Naive thymus-derived CD4-positive, alpha-beta T cell (primary cell): ENCODE data around the gene INPP5E. TPM values are rescaled to one million over a fixed set of nuclear protein-coding genes. Genes with fewer than 3 reads are reported as not detected.

ENCODE experiments used
- ATAC-seq: fragments of 150-1000 bp; cut with Tn5 transposase; 2 replicates; pipeline ENCODE4 v1.10.0; 2021; ENCODE audit warnings: mild to moderate bottlenecking, moderate library complexity
- CTCF ChIA-PET: fragments of 350-600 bp; sonication (Branson Sonifier 250); formaldehyde crosslinking; loops from one replicate; lab custom pipeline; 2021; ENCODE audit warnings: antibody characterized with exemption; lab: Charles Lee
- POLR2A ChIA-PET: fragments of 350-600 bp; sonication (Branson Sonifier 250); formaldehyde crosslinking; loops from one replicate; lab custom pipeline; 2021; ENCODE audit warnings: antibody characterized with exemption, inconsistent platforms; lab: Charles Lee
- DNase-seq, 9 donors: peaks; one replicate each; pipeline versions ENCODE4 v3.0.0 to v3.0.0-alpha.2; 2020 to 2022; ENCODE audit warnings: mixed read lengths in 1 of 9
- H3K27ac ChIP-seq: one replicate; pipeline ENCODE4 v1.7.0; 2013; ENCODE audit warnings: mild to moderate bottlenecking, low read depth, low read length, moderate library complexity
- H3K27me3 ChIP-seq, 2 donors: one replicate each; pipeline ENCODE4 v1.7.0; 2013; ENCODE audit warnings: low read length in 2 of 2, mild to moderate bottlenecking in 2 of 2, moderate library complexity in 2 of 2; ENCODE audit not compliant: control insufficient read depth in 2 of 2, insufficient read depth in 2 of 2
- H3K36me3 ChIP-seq, 3 experiments: 1 replicate in 2 of 3; 2 replicates in 1 of 3; pipeline ENCODE4 v1.7.0; 2013; ENCODE audit warnings: low read length in 3 of 3, mild to moderate bottlenecking in 3 of 3, moderate library complexity in 1 of 3; ENCODE audit not compliant: insufficient read depth in 3 of 3, control insufficient read depth in 2 of 3
- H3K4me1 ChIP-seq, 2 donors: one replicate each; pipeline ENCODE4 v1.7.0; 2013; ENCODE audit warnings: low read length in 2 of 2, mild to moderate bottlenecking in 2 of 2, moderate library complexity in 1 of 2; ENCODE audit not compliant: control insufficient read depth in 2 of 2, insufficient read depth in 2 of 2
- H3K4me3 ChIP-seq: 2 replicates; pipeline ENCODE4 v1.7.0; 2013; ENCODE audit warnings: mild to moderate bottlenecking, low read length
- H3K9me3 ChIP-seq, 3 experiments: 1 replicate in 2 of 3; 2 replicates in 1 of 3; pipeline ENCODE4 v1.7.0; 2013; ENCODE audit warnings: low read length in 3 of 3; ENCODE audit not compliant: control insufficient read depth in 2 of 3
- H3K27ac Mint-ChIP-seq, 9 donors: one replicate each; pipeline ENCODE4 v1.8.0; 2020 to 2022; ENCODE audit warnings: mixed read lengths in 9 of 9, mild to moderate bottlenecking in 8 of 9, moderate library complexity in 5 of 9, inconsistent platforms in 2 of 9
- H3K27me3 Mint-ChIP-seq, 5 donors: one replicate each; pipeline ENCODE4 v1.8.0; 2021 to 2022; ENCODE audit warnings: mixed read lengths in 5 of 5, mild to moderate bottlenecking in 1 of 5
- H3K36me3 Mint-ChIP-seq, 5 donors: one replicate each; pipeline ENCODE4 v1.8.0; 2020 to 2022; ENCODE audit warnings: mixed read lengths in 5 of 5, mild to moderate bottlenecking in 3 of 5, inconsistent platforms in 1 of 5
- H3K4me1 Mint-ChIP-seq, 7 donors: one replicate each; pipeline ENCODE4 v1.8.0; 2020 to 2022; ENCODE audit warnings: mixed read lengths in 7 of 7, mild to moderate bottlenecking in 3 of 7, inconsistent platforms in 1 of 7
- H3K4me3 Mint-ChIP-seq, 10 donors: one replicate each; pipeline ENCODE4 v1.8.0; 2020 to 2022; ENCODE audit warnings: mild to moderate bottlenecking in 10 of 10, mixed read lengths in 10 of 10, moderate library complexity in 6 of 10, inconsistent platforms in 2 of 10
- H3K9me3 Mint-ChIP-seq, 11 donors: one replicate each; pipeline ENCODE4 v1.8.0; 2020 to 2022; ENCODE audit warnings: mixed read lengths in 11 of 11, mild to moderate bottlenecking in 4 of 11, inconsistent platforms in 1 of 11, moderate library complexity in 1 of 11
- intact Hi-C, 2 donors: fragments of 100-400 bp; cut with micrococcal nuclease; formaldehyde crosslinking; loops; one replicate each; pipeline ENCODE4 v1.15.1; 2023
- polyA plus RNA-seq, 2 donors: library from polyadenylated mRNA; unstranded; fragments of 300-500 nt; fragmentation: Illumina TruSeq; gene quantifications; one replicate each; pipeline ENCODE4 v1.2.3, GENCODE V29; 2021
- total RNA-seq, 6 experiments: library from RNA in 5 of 6; stranded (reverse) in 5 of 6; gene quantifications; 1 replicate in 5 of 6; 2 replicates in 1 of 6; pipeline ENCODE4 v1.2.3 and lab custom pipeline; 2021 to 2026

Gene INPP5E
- total and polyA plus RNA-seq, 7 experiments from 2014 or later: 2.3 to 23.8 (median 17.9) TPM

DNA sequence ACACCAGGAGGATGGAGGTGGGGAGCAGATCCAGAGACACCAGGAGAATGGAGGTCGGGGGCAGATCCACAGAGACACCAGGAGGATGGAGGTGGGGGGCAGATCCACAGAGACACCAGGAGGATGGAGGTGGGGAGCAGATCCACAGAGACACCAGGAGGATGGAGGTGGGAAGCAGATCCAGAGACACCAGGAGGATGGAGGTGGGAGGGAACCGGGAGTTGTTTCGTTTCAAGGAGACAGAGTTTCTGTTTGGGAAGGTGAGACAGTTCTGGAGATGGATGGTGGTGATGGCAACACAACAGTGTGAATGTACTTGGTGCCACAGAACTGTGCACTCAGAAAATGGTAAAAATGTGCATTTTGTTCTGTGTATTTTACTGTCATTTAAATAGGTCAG lies 9.0 kb upstream of the INPP5E start:
- Histone ChIP-seq H3K36me3 (peaks cover 6 to 86% (median 32%) of the 10 kb centered on the region in 3 experiments), H3K4me1 (no peaks in the 10 kb centered on the region), H3K9me3 (no peaks in the 10 kb centered on the region), H3K27ac (no peak overlapping the region), H3K27me3 (no peaks in the 10 kb centered on the region), H3K4me3 (no peak overlapping the region)
- ChIA-PET CTCF (no interaction called here), POLR2A (no interaction called here)
- peaks cover 0 to 4% (median 1%) of the 10 kb centered on the region in 7 donors for H3K4me1 Mint-ChIP-seq
- intact Hi-C loops: no loop called here
- H3K27ac Mint-ChIP-seq: no peak overlapping the region
- ATAC-seq: no peak
- H3K4me3 Mint-ChIP-seq: no peak overlapping the region
- H3K9me3 Mint-ChIP-seq: peaks cover 0 to 3% (median 0%) of the 10 kb centered on the region in 11 donors
- no peaks in the 10 kb centered on the region for H3K27me3 Mint-ChIP-seq
- H3K36me3 Mint-ChIP-seq: peaks cover 12 to 66% (median 20%) of the 10 kb centered on the region in 5 donors
- no peak for DNase-seq

DNA sequence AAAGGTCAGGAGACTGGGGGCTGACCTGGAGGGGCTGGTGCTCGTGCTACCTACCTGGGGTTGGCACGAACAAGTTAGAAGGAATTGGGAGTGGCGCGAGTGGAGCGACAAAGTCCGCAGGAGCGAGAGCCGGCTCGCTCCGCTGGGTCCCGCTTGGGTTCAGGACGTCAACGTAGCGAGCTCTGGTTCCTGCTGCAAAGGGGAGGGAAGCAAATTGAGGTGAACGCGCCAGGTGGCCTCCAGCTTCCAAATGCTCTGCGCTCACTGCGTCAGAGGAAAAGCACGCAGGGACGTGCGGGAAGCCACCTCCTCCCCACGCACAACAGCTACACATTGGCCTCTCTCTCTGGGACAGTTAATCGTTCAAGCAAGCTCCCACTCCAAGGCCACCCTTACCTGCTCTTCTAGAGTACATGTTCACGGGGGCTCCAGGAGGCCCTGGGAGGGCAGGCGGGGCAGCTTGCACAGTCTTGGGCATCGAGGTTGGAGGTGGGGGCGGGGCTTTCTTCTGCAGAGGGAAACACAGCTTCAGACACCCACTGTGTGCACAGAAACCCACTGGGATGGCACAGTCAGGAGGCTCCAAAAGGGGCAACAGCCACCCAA lies 7.6 kb upstream of the INPP5E start:
- DNase-seq (no peak), ATAC-seq (no peak)
- CTCF ChIA-PET: no interaction called here
- no peaks in the 10 kb centered on the region for H3K27me3 ChIP-seq
- H3K4me1 ChIP-seq: no peaks in the 10 kb centered on the region
- no peaks in the 10 kb centered on the region for H3K9me3 ChIP-seq
- peaks cover 0 to 3% (median 0%) of the 10 kb centered on the region in 11 donors for H3K9me3 Mint-ChIP-seq
- no peak overlapping the region for H3K4me3 ChIP-seq
- peaks cover 0 to 4% (median 0%) of the 10 kb centered on the region in 7 donors for H3K4me1 Mint-ChIP-seq
- peaks cover 6 to 92% (median 28%) of the 10 kb centered on the region in 3 experiments for H3K36me3 ChIP-seq
- intact Hi-C loops: no loop called here
- no peak overlapping the region for H3K27ac ChIP-seq
- H3K27me3 Mint-ChIP-seq: no peaks in the 10 kb centered on the region
- no peak overlapping the region for H3K27ac Mint-ChIP-seq
- POLR2A ChIA-PET: no interaction called here
- H3K36me3 Mint-ChIP-seq: peaks cover 7 to 65% (median 17%) of the 10 kb centered on the region in 5 donors
- H3K4me3 Mint-ChIP-seq: no peak overlapping the region

DNA sequence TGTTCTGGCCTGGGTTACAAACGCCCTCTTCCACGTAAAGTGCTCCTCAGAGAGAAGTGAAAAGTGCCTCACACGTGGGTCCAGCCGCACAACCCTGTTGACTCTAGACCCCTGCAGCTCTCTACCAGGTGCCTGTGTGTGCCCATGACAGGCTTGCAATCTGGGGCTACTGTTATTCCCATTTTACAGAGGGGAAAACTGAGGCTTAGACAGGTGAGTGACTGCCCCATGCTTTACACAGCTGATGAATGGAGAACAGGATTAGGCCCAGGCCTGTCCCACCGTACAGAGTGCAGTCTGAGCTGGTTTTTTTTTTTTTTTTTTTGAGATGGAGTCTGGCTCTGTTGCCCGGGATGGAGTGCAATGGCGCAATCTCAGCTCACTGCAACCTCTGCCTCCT lies 6.2 kb upstream of the INPP5E start:
- intact Hi-C loops: no loop called here
- POLR2A ChIA-PET: interaction anchor here (0.7 kb wide), 1 partner anchor 10 kb away, joined by 3 read pairs; no protein-coding TSS in a partner anchor
- no peaks in the 10 kb centered on the region for H3K4me1 ChIP-seq
- Mint-ChIP-seq H3K27me3 (no peaks in the 10 kb centered on the region), H3K9me3 (peaks cover 0 to 1% (median 0%) of the 10 kb centered on the region in 11 donors), H3K27ac (no peak overlapping the region), H3K4me1 (peaks cover 0 to 4% (median 0%) of the 10 kb centered on the region in 7 donors), H3K36me3 (peaks cover 7 to 58% (median 17%) of the 10 kb centered on the region in 5 donors), H3K4me3 (no peak overlapping the region)
- ATAC-seq (no peak), DNase-seq (no peak)
- peaks cover 6 to 95% (median 24%) of the 10 kb centered on the region in 3 experiments for H3K36me3 ChIP-seq
- H3K4me3 ChIP-seq: no peak overlapping the region
- CTCF ChIA-PET: interaction anchor here (0.6 to 0.9 kb wide), 2 partner anchors 19 to 312 kb away, joined by 3 to 4 read pairs; partner anchors contain the start of gene LCN8
- no peak overlapping the region for H3K27ac ChIP-seq
- no peaks in the 10 kb centered on the region for H3K27me3 ChIP-seq
- no peaks in the 10 kb centered on the region for H3K9me3 ChIP-seq

DNA sequence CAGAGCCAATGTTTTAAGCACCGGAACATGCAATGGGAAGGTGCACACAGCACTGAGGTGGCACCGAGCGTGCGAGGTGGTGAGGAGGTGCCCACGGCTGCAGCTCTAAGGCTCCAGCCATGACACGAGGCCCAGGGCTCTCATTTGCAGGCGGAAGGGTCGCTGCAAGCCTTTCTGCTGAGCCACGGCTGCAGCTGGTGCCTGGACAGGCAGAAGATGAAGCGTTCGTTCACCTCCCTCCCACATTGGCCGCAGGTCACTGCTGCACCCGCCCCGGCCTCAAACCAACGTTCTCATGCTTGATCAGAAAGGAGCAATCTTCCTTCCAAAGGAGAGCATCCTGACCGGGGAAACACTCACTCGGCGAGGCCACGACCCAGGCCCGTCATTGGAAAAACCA lies 4.5 kb upstream of the INPP5E start:
- Histone ChIP-seq H3K27ac (no peak overlapping the region), H3K4me3 (no peak overlapping the region), H3K4me1 (peaks cover 5 to 6% of the 10 kb centered on the region in 2 donors), H3K27me3 (no peaks in the 10 kb centered on the region), H3K36me3 (peaks cover 6 to 82% (median 17%) of the 10 kb centered on the region in 3 experiments), H3K9me3 (no peaks in the 10 kb centered on the region)
- DNase-seq (no peak), ATAC-seq (no peak)
- Mint-ChIP-seq H3K27me3 (no peaks in the 10 kb centered on the region), H3K4me1 (peaks cover 0 to 4% (median 0%) of the 10 kb centered on the region in 7 donors), H3K9me3 (peaks cover 0 to 1% (median 0%) of the 10 kb centered on the region in 11 donors), H3K4me3 (no peak overlapping the region), H3K36me3 (peaks cover 7 to 48% (median 16%) of the 10 kb centered on the region in 5 donors), H3K27ac (no peak overlapping the region)
- POLR2A ChIA-PET: no interaction called here
- intact Hi-C loops: no loop called here
- CTCF ChIA-PET: no interaction called here

DNA sequence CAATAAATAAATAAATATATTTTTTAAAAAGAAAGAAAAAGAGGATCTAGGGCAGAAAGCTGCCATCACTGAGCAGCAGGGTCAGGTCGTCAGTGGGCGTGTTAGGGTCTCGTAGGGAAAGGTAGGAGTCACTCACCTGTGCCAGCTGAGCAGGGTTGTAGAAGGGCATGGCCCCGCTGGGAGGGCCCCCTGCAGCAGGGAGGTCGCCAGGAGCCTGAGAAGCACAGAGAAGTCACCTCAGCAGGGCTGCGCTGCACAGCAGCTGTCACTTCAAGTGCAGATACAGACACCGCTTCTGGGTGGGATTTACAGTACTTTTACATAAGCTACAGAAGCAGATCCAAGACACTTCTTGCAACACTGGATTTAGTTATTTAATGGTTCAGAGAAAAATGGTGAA lies 4.0 kb upstream of the INPP5E start:
- intact Hi-C loops: no loop called here
- Mint-ChIP-seq H3K36me3 (peaks cover 7 to 47% (median 16%) of the 10 kb centered on the region in 5 donors), H3K27me3 (no peaks in the 10 kb centered on the region), H3K9me3 (peaks cover 0 to 1% (median 0%) of the 10 kb centered on the region in 11 donors), H3K27ac (no peak overlapping the region), H3K4me1 (peaks cover 0 to 4% (median 0%) of the 10 kb centered on the region in 7 donors), H3K4me3 (no peak overlapping the region)
- Histone ChIP-seq H3K36me3 (peaks cover 6 to 78% (median 17%) of the 10 kb centered on the region in 3 experiments), H3K9me3 (no peaks in the 10 kb centered on the region), H3K4me1 (peaks cover 5 to 6% of the 10 kb centered on the region in 2 donors), H3K27me3 (no peaks in the 10 kb centered on the region), H3K4me3 (no peak overlapping the region), H3K27ac (no peak overlapping the region)
- DNase-seq: no peak
- POLR2A ChIA-PET: no interaction called here
- CTCF ChIA-PET: no interaction called here
- ATAC-seq: no peak

DNA sequence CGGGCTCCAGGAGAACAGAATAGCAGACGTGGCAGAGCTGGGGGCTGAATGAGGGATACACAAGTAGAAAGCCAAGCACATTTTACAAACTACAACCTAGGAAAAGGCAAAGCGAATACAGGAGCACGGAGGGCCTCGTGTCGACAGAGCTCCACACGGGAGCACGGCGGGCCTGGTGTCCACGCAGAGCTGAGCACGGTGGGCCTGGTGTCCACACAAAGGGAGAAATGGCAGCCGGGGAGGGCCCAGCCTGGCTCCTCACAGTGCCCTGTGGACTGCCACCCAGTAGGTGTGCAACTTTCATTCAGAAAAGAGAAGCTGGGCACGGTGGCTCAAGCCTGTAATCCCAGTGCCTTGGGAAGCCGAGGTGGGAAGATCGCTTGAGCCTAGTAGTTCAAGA lies 3.4 kb upstream of the INPP5E start:
- CTCF ChIA-PET: no interaction called here
- Histone ChIP-seq H3K27me3 (no peaks in the 10 kb centered on the region), H3K36me3 (peaks cover 6 to 74% (median 17%) of the 10 kb centered on the region in 3 experiments), H3K9me3 (no peaks in the 10 kb centered on the region), H3K4me1 (peaks cover 7 to 9% of the 10 kb centered on the region in 2 donors), H3K4me3 (no peak overlapping the region), H3K27ac (no peak overlapping the region)
- Mint-ChIP-seq H3K4me1 (peaks cover 0 to 7% (median 4%) of the 10 kb centered on the region in 7 donors), H3K4me3 (peak overlapping the region in 1 of 10 donors; percentile 48), H3K36me3 (peaks cover 7 to 41% (median 13%) of the 10 kb centered on the region in 5 donors), H3K27me3 (no peaks in the 10 kb centered on the region), H3K27ac (peak overlapping the region in 1 of 9 donors; percentile 26), H3K9me3 (peaks cover 0 to under 1% (median 0%) of the 10 kb centered on the region in 11 donors)
- intact Hi-C loops: no loop called here
- no peak for ATAC-seq
- POLR2A ChIA-PET: no interaction called here
- no peak for DNase-seq
